ENCODE data around the gene HLA-DPA1. TPM values are rescaled to one million over a fixed set of nuclear protein-coding genes. Genes with fewer than 3 reads are reported as not detected.

The HLA-DPA1 gene
- total and polyA plus RNA-seq, 10 of the 15 experiments (the other 5 are each of a cell fraction or from before 2014, with no cell fraction given): 508 to 1,640 (median 829) TPM

DNA sequence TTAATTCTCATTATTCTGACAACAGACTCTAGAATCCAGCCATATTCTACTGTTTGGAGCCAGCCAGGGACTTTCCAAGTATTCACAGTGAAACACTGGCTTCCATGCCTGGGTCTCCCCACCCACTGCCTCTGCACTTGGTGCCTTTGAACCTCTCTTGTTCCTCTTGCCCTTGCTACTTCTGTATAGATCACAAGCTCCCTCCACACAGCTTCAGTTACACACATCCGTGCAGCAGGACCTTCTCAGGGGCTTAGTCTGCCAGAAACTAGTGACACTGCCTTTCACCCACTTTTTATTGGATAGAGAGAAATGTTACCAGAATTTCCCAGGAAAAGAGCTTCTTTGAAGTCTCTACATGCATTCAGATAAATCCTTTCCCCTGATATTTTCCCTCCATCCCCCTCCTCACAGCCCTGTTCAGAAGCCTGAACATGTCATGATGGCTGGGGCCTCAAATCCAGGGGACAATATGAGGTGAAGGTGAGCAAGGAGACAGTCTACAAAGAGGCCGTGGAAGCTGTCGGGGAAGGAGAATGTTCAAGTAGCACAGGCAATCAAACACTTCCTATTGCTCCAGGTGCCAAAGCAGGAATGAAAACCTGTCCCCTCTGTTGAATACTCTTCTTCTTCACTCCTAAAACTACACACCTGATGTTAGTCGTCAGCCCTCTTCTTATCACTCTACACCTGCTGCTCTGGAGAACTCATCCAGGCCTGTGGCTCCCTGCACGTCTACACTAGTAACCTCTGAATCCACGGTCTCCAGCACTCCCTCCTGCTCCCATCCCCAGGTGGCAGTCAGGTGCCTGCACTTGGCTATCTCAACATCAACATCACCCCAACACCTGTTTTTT, 43.9 kb downstream of the HLA-DPA1 start (continued):
- TF ChIP-seq, protein P1, sequence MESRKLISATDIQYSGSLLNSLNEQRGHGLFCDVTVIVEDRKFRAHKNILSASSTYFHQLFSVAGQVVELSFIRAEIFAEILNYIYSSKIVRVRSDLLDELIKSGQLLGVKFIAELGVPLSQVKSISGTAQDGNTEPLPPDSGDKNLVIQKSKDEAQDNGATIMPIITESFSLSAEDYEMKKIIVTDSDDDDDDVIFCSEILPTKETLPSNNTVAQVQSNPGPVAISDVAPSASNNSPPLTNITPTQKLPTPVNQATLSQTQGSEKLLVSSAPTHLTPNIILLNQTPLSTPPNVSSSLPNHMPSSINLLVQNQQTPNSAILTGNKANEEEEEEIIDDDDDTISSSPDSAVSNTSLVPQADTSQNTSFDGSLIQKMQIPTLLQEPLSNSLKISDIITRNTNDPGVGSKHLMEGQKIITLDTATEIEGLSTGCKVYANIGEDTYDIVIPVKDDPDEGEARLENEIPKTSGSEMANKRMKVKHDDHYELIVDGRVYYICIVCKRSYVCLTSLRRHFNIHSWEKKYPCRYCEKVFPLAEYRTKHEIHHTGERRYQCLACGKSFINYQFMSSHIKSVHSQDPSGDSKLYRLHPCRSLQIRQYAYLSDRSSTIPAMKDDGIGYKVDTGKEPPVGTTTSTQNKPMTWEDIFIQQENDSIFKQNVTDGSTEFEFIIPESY (IDR thresholded peaks at IDR 0.05): no peak
- TF ChIP-seq, protein P2, sequence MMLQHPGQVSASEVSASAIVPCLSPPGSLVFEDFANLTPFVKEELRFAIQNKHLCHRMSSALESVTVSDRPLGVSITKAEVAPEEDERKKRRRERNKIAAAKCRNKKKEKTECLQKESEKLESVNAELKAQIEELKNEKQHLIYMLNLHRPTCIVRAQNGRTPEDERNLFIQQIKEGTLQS (IDR thresholded peaks at IDR 0.05; ENCODE audit: borderline replicate concordance, extremely low read depth, low read depth, low read length): no peak
- TF ChIP-seq, protein P3, sequence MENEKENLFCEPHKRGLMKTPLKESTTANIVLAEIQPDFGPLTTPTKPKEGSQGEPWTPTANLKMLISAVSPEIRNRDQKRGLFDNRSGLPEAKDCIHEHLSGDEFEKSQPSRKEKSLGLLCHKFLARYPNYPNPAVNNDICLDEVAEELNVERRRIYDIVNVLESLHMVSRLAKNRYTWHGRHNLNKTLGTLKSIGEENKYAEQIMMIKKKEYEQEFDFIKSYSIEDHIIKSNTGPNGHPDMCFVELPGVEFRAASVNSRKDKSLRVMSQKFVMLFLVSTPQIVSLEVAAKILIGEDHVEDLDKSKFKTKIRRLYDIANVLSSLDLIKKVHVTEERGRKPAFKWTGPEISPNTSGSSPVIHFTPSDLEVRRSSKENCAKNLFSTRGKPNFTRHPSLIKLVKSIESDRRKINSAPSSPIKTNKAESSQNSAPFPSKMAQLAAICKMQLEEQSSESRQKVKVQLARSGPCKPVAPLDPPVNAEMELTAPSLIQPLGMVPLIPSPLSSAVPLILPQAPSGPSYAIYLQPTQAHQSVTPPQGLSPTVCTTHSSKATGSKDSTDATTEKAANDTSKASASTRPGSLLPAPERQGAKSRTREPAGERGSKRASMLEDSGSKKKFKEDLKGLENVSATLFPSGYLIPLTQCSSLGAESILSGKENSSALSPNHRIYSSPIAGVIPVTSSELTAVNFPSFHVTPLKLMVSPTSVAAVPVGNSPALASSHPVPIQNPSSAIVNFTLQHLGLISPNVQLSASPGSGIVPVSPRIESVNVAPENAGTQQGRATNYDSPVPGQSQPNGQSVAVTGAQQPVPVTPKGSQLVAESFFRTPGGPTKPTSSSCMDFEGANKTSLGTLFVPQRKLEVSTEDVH (IDR thresholded peaks at IDR 0.05; ENCODE audit: low read depth, partially characterized antibody): no peak
- peak; percentile 94 for TF ChIP-seq POLR2AphosphoS5 (IDR thresholded peaks at IDR 0.05; ENCODE audit: low read length)
- no peak for TF ChIP-seq YBX1 (IDR thresholded peaks at IDR 0.05)
- TF ChIP-seq ZNF207 (IDR thresholded peaks at IDR 0.05; ENCODE audit: borderline replicate concordance): peak; percentile 64; the same call in 1 of the 2 replicates
- peak; percentile 67 for TF ChIP-seq CBFB (IDR thresholded peaks at IDR 0.05; ENCODE audit: low read depth)
- TF ChIP-seq, protein P4, sequence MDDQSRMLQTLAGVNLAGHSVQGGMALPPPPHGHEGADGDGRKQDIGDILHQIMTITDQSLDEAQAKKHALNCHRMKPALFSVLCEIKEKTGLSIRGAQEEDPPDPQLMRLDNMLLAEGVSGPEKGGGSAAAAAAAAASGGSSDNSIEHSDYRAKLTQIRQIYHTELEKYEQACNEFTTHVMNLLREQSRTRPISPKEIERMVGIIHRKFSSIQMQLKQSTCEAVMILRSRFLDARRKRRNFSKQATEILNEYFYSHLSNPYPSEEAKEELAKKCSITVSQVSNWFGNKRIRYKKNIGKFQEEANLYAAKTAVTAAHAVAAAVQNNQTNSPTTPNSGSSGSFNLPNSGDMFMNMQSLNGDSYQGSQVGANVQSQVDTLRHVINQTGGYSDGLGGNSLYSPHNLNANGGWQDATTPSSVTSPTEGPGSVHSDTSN (IDR thresholded peaks at IDR 0.05; ENCODE audit: insufficient replicate concordance, low read depth, low read length): no peak
- TF ChIP-seq HDGF (IDR thresholded peaks at IDR 0.05): peak; percentile 80
- TF ChIP-seq SP1 (IDR thresholded peaks at IDR 0.05; ENCODE audit: low read depth, low read length): peak; percentile 55
- peak; percentile 18; the same call in 1 of the 2 replicates for TF ChIP-seq TBL1XR1 (IDR thresholded peaks at IDR 0.05; ENCODE audit: low read depth, low read length)
- TF ChIP-seq, protein P5, sequence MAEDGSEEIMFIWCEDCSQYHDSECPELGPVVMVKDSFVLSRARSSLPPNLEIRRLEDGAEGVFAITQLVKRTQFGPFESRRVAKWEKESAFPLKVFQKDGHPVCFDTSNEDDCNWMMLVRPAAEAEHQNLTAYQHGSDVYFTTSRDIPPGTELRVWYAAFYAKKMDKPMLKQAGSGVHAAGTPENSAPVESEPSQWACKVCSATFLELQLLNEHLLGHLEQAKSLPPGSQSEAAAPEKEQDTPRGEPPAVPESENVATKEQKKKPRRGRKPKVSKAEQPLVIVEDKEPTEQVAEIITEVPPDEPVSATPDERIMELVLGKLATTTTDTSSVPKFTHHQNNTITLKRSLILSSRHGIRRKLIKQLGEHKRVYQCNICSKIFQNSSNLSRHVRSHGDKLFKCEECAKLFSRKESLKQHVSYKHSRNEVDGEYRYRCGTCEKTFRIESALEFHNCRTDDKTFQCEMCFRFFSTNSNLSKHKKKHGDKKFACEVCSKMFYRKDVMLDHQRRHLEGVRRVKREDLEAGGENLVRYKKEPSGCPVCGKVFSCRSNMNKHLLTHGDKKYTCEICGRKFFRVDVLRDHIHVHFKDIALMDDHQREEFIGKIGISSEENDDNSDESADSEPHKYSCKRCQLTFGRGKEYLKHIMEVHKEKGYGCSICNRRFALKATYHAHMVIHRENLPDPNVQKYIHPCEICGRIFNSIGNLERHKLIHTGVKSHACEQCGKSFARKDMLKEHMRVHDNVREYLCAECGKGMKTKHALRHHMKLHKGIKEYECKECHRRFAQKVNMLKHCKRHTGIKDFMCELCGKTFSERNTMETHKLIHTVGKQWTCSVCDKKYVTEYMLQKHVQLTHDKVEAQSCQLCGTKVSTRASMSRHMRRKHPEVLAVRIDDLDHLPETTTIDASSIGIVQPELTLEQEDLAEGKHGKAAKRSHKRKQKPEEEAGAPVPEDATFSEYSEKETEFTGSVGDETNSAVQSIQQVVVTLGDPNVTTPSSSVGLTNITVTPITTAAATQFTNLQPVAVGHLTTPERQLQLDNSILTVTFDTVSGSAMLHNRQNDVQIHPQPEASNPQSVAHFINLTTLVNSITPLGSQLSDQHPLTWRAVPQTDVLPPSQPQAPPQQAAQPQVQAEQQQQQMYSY (CRISPR knock-in tag; IDR thresholded peaks at IDR 0.05): no peak
- TF ChIP-seq, protein P6, sequence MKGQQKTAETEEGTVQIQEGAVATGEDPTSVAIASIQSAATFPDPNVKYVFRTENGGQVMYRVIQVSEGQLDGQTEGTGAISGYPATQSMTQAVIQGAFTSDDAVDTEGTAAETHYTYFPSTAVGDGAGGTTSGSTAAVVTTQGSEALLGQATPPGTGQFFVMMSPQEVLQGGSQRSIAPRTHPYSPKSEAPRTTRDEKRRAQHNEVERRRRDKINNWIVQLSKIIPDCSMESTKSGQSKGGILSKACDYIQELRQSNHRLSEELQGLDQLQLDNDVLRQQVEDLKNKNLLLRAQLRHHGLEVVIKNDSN (IDR thresholded peaks at IDR 0.05; ENCODE audit: borderline replicate concordance, extremely low read length, insufficient read depth, low read depth, low read length): no peak
- peak; percentile 92 for TF ChIP-seq SMAD1 (IDR thresholded peaks at IDR 0.05; ENCODE audit: low read depth, partially characterized antibody)
- no peak for TF ChIP-seq SIN3A (IDR thresholded peaks at IDR 0.05; ENCODE audit: low read depth, low read length)
- TF ChIP-seq, protein P7, sequence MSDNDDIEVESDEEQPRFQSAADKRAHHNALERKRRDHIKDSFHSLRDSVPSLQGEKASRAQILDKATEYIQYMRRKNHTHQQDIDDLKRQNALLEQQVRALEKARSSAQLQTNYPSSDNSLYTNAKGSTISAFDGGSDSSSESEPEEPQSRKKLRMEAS (IDR thresholded peaks at IDR 0.05; ENCODE audit: low read depth, low read length): no peak
- TF ChIP-seq FOXM1 (IDR thresholded peaks at IDR 0.05; ENCODE audit: low read depth, low read length): peak; percentile 73

Data from GM12878 (cell line).